Natural killer cell (primary cell): Measurements from ENCODE around the gene MON2. TPM values are rescaled to one million over a fixed set of nuclear protein-coding genes. Genes with fewer than 3 reads are reported as not detected.
"Not testable (repeated sequence)": the region's sequence is repeated elsewhere in the genome, so short reads cannot be mapped to it uniquely, and the experiment has no call there.

Source experiments
- ATAC-seq, 3 donors: fragments of 150-1000 bp in 2 of 3; fragments of 200-7000 bp in 1 of 3; cut with Tn5 transposase; 1 replicate in 1 of 3; 2 replicates in 2 of 3; pipeline ENCODE4 v1.10.0; 2021; ENCODE audit warnings: mild to moderate bottlenecking in 2 of 3, moderate library complexity in 2 of 3
- DNase-seq, 2 donors: peaks; one replicate each; pipeline versions ENCODE4 v3.0.0 to v3.0.0-alpha.2; 2013 to 2021; ENCODE audit warnings: mixed read lengths in 1 of 2
- H3K27ac ChIP-seq: one replicate; pipeline ENCODE4 v1.5.1; 2013; ENCODE audit warnings: mild to moderate bottlenecking, low read length
- H3K27me3 ChIP-seq: one replicate; pipeline ENCODE4 v1.6.1; 2013; ENCODE audit warnings: low read length; ENCODE audit not compliant: control insufficient read depth, insufficient read depth
- H3K36me3 ChIP-seq: one replicate; pipeline ENCODE4 v1.6.1; 2013; ENCODE audit warnings: low read length; ENCODE audit not compliant: control insufficient read depth, insufficient read depth
- H3K4me1 ChIP-seq: one replicate; pipeline ENCODE4 v1.6.1; 2013; ENCODE audit warnings: low read length; ENCODE audit not compliant: control insufficient read depth, insufficient read depth
- H3K4me3 ChIP-seq: one replicate; pipeline ENCODE4 v1.5.1; 2013; ENCODE audit warnings: low read length
- H3K9me3 ChIP-seq: one replicate; pipeline ENCODE4 v1.6.1; 2013; ENCODE audit warnings: low read length; ENCODE audit not compliant: control insufficient read depth, insufficient read depth
- H3K27ac Mint-ChIP-seq, 2 donors: one replicate each; pipeline ENCODE4 v1.8.0; 2022; ENCODE audit warnings: mild to moderate bottlenecking in 2 of 2, mixed read lengths in 2 of 2, moderate library complexity in 1 of 2
- H3K27me3 Mint-ChIP-seq, 2 donors: one replicate each; pipeline ENCODE4 v1.8.0; 2022; ENCODE audit warnings: low read depth in 2 of 2, mixed read lengths in 2 of 2
- H3K36me3 Mint-ChIP-seq: one replicate; pipeline ENCODE4 v1.8.0; 2022; ENCODE audit warnings: mixed read lengths
- H3K4me1 Mint-ChIP-seq, 2 donors: one replicate each; pipeline ENCODE4 v1.8.0; 2022; ENCODE audit warnings: mixed read lengths in 2 of 2
- H3K4me3 Mint-ChIP-seq: one replicate; pipeline ENCODE4 v1.8.0; 2022; ENCODE audit warnings: mild to moderate bottlenecking, moderate library complexity, mixed read lengths
- H3K9me3 Mint-ChIP-seq, 2 donors: one replicate each; pipeline ENCODE4 v1.8.0; 2022; ENCODE audit warnings: mixed read lengths in 2 of 2
- WGBS: methylation state at CpG from one replicate; pipeline ENCODE4 v1.1.7; 2013; ENCODE audit warnings: missing lambda C conversion rate; ENCODE audit not compliant: insufficient coverage; 5-methylcytosine and 5-hydroxymethylcytosine counted together
- intact Hi-C: fragments of 100-400 bp; cut with micrococcal nuclease; formaldehyde crosslinking; loops from one replicate; pipeline ENCODE4 v1.14.2; 2022
- total RNA-seq, 4 donors: library from RNA; stranded (reverse); fragments of 120-200 nt in 1 of 4; gene quantifications; one replicate each; pipeline versions ENCODE4 v1.2.3 to v1.2.4, GENCODE V29; 2013 to 2022
- TF ChIP-seq, protein P1 (sequence below): fragments of 200-600 bp; IDR thresholded peaks from one replicate; pipeline ENCODE4 v1.8.0; 2022; ENCODE audit warnings: antibody characterized with exemption

The MON2 gene
- total RNA-seq, 3 donors from 2014 or later (not counting 1 experiment from before 2014, with no cell fraction given), result 80.0 to 100 (median 86.7) TPM

DNA sequence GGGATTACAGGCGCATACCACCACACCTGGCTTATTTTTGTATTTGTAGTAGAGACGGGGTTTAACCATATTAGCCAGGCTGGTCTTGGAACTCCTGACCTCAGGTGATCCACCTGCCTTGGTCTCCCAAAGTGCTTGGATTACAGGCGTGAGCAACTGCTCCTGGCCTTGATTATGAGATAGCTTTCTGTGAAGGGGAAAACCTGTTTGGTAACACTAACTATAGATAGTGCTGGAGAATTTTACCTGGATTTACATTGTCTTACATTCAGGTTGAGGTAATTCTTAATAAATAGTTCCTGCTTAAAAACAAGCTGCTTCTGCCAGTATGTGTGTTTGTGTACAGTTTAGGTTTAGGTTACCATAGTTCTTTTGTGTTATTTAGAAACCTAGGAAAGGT, 77.1 kb downstream of the MON2 start:
- Histone ChIP-seq H3K27me3 (no peaks in the 10 kb centered on the region), H3K36me3 (peaks cover 66% of the 10 kb centered on the region), H3K9me3 (no peaks in the 10 kb centered on the region), H3K27ac (no peak overlapping the region), H3K4me1 (no peaks in the 10 kb centered on the region), H3K4me3 (no peak overlapping the region)
- DNase-seq, result no peak
- H3K27ac Mint-ChIP-seq, result no peak overlapping the region
- no peaks in the 10 kb centered on the region for H3K9me3 Mint-ChIP-seq
- intact Hi-C loops, result no loop called here
- TF ChIP-seq, protein P1, sequence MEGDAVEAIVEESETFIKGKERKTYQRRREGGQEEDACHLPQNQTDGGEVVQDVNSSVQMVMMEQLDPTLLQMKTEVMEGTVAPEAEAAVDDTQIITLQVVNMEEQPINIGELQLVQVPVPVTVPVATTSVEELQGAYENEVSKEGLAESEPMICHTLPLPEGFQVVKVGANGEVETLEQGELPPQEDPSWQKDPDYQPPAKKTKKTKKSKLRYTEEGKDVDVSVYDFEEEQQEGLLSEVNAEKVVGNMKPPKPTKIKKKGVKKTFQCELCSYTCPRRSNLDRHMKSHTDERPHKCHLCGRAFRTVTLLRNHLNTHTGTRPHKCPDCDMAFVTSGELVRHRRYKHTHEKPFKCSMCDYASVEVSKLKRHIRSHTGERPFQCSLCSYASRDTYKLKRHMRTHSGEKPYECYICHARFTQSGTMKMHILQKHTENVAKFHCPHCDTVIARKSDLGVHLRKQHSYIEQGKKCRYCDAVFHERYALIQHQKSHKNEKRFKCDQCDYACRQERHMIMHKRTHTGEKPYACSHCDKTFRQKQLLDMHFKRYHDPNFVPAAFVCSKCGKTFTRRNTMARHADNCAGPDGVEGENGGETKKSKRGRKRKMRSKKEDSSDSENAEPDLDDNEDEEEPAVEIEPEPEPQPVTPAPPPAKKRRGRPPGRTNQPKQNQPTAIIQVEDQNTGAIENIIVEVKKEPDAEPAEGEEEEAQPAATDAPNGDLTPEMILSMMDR, result no peak
- H3K36me3 Mint-ChIP-seq, result peaks cover 15% of the 10 kb centered on the region
- no peak overlapping the region for H3K4me3 Mint-ChIP-seq
- H3K4me1 Mint-ChIP-seq, result no peaks in the 10 kb centered on the region
- H3K27me3 Mint-ChIP-seq, result no peaks in the 10 kb centered on the region
- no peak for ATAC-seq
- WGBS, result 100% methylated on average over 3 of the region's 3 CpGs

DNA sequence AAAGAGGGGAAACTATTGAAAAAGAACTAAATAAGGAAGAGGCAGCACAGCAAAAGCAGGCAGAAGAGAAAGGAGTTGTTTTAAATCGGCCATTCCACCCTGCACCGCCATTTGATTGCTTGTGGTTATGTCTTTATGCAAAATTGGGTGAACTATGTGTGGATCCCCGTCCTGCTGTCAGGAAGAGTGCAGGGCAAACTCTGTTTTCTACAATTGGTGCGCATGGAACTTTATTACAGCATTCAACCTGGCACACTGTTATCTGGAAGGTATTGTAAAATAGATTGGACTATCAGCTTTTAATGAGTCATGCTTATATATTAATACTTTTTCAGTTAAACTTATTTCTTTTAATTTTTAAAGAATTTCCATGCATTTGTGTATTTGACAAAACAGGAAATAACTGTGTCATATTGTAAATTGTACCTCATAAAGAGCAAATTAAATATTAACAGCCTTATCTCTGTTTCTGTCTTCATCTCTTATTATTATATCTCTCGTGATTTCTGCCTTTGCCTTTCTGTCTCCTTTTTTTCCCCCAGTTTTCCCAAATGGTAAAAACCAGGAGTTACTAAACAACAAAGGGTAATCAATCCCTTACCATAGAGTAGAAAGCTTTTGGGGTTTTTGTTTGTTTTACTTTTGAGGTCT, 86.4 kb downstream of the MON2 start:
- Histone ChIP-seq H3K9me3 (no peaks in the 10 kb centered on the region), H3K36me3 (peaks cover 48% of the 10 kb centered on the region), H3K27ac (no peak overlapping the region), H3K27me3 (no peaks in the 10 kb centered on the region), H3K4me3 (no peak overlapping the region), H3K4me1 (no peaks in the 10 kb centered on the region)
- WGBS, result 94% methylated on average over 5 of the region's 5 CpGs
- TF ChIP-seq, protein P1, result no peak
- Mint-ChIP-seq H3K27me3 (no peaks in the 10 kb centered on the region), H3K36me3 (peaks cover 26% of the 10 kb centered on the region), H3K9me3 (no peaks in the 10 kb centered on the region), H3K4me3 (no peak overlapping the region), H3K4me1 (no peaks in the 10 kb centered on the region), H3K27ac (no peak overlapping the region)
- ATAC-seq, result no peak
- intact Hi-C loops, result no loop called here
- no peak for DNase-seq

DNA sequence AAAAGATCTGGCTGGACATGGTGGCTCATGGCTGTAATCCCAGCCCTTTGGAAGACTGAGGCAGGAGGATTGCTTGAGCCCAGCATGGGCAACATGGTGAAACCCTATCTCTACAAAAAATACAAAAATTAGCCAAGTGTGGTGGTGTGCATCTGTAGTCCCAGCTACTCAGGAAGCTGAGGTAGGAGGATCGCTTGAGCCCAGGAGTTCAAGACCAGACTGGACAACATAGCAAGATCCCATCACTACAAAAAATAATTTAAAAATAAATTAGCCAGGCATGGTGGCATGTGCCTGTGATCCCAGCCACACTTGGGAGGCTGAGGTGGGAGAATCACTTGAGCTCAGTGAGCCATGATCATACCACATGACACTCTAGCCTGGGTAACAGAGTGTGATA, 92.7 kb downstream of the MON2 start:
- peaks cover 44% of the 10 kb centered on the region for H3K36me3 ChIP-seq
- H3K4me3 ChIP-seq, H3K27ac ChIP-seq, H3K27me3 ChIP-seq, DNase-seq, ATAC-seq, H3K4me1 ChIP-seq, H3K9me3 ChIP-seq, H3K27ac Mint-ChIP-seq, H3K4me3 Mint-ChIP-seq, intact Hi-C loops, H3K27me3 Mint-ChIP-seq, H3K4me1 Mint-ChIP-seq, H3K9me3 Mint-ChIP-seq: not testable (repeated sequence)
- peaks cover 18% of the 10 kb centered on the region for H3K36me3 Mint-ChIP-seq
- WGBS, result 100% methylated on average over 1 of the region's 1 CpG

DNA sequence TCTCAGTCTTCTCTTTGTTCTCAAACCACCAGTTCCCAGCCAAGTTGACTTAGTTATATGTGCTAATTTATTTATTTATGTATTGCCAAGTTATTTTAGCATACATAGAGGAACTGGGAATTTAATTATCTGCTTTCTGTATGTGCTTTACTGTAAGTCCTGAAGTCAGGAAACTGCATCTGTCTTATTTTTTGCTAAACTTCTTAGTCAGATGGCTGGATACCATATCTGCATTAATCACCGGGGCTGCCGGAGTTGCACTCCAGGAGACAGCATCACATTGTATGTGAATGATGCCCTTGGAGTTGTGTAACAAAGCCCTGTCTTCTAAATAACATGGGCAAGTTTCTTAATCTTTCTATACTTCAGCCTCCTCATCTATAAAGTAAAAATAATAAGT, 96.2 kb downstream of the MON2 start:
- H3K4me3 Mint-ChIP-seq, result no peak overlapping the region
- Histone ChIP-seq H3K4me1 (no peaks in the 10 kb centered on the region), H3K36me3 (peaks cover 45% of the 10 kb centered on the region), H3K4me3 (no peak overlapping the region), H3K9me3 (no peaks in the 10 kb centered on the region), H3K27me3 (no peaks in the 10 kb centered on the region), H3K27ac (no peak overlapping the region)
- H3K9me3 Mint-ChIP-seq, result no peaks in the 10 kb centered on the region
- H3K36me3 Mint-ChIP-seq, result peaks cover 10% of the 10 kb centered on the region
- DNase-seq (no peak), ATAC-seq (no peak)
- 100% methylated on average over 2 of the region's 2 CpGs for whole genome bisulfite sequencing
- H3K4me1 Mint-ChIP-seq, result no peaks in the 10 kb centered on the region
- H3K27ac Mint-ChIP-seq, result no peak overlapping the region
- no peaks in the 10 kb centered on the region for H3K27me3 Mint-ChIP-seq
- TF ChIP-seq, protein P1, result no peak
- intact Hi-C loops, result no loop called here
